ENCODE results near the gene SERPINA5.

DNA sequence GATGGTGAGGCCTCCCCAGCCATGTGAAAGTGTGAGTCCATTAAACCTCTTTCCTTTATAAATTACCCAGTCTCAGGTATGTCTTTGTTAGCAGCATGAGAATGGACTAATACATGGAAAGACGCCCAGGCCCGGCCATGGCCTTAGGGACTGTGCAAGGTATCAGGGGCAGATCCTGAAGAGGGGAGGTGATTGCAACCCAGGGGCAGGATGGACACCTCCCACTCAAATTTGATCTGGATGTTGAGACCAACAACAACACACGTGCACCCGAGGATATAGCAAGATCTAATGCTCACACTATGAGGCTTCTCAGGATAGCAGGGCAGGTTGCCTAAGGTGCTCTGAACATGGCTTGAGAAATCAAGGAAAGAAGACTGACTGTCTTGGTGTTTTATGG lies 33.5 kb upstream of the SERPINA5 start:
- TF ChIP-seq, protein P1, sequence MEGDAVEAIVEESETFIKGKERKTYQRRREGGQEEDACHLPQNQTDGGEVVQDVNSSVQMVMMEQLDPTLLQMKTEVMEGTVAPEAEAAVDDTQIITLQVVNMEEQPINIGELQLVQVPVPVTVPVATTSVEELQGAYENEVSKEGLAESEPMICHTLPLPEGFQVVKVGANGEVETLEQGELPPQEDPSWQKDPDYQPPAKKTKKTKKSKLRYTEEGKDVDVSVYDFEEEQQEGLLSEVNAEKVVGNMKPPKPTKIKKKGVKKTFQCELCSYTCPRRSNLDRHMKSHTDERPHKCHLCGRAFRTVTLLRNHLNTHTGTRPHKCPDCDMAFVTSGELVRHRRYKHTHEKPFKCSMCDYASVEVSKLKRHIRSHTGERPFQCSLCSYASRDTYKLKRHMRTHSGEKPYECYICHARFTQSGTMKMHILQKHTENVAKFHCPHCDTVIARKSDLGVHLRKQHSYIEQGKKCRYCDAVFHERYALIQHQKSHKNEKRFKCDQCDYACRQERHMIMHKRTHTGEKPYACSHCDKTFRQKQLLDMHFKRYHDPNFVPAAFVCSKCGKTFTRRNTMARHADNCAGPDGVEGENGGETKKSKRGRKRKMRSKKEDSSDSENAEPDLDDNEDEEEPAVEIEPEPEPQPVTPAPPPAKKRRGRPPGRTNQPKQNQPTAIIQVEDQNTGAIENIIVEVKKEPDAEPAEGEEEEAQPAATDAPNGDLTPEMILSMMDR (IDR thresholded peaks at IDR 0.05): no peak
- TF ChIP-seq MAX (CRISPR knock-in tag; IDR thresholded peaks at IDR 0.05) (no peak), IRF2 (CRISPR knock-in tag; IDR thresholded peaks at IDR 0.05; ENCODE audit: borderline replicate concordance, low read depth) (no peak), USF2 (CRISPR knock-in tag; IDR thresholded peaks at IDR 0.05) (no peak)
- TF ChIP-seq, protein P2, sequence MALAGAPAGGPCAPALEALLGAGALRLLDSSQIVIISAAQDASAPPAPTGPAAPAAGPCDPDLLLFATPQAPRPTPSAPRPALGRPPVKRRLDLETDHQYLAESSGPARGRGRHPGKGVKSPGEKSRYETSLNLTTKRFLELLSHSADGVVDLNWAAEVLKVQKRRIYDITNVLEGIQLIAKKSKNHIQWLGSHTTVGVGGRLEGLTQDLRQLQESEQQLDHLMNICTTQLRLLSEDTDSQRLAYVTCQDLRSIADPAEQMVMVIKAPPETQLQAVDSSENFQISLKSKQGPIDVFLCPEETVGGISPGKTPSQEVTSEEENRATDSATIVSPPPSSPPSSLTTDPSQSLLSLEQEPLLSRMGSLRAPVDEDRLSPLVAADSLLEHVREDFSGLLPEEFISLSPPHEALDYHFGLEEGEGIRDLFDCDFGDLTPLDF (CRISPR knock-in tag; IDR thresholded peaks at IDR 0.05): no peak

Data from WTC11 (cell line).